Measurements from ENCODE around the gene KIF23.

KIF23 gene

GRCh38 chr15:69395460-69395859 is 18.7 kb upstream of the KIF23 start:
- DNase-seq: no peak

GRCh38 chr15:69395991-69396390 is 18.2 kb upstream of the KIF23 start:
- DNase-seq: no peak

DNA sequence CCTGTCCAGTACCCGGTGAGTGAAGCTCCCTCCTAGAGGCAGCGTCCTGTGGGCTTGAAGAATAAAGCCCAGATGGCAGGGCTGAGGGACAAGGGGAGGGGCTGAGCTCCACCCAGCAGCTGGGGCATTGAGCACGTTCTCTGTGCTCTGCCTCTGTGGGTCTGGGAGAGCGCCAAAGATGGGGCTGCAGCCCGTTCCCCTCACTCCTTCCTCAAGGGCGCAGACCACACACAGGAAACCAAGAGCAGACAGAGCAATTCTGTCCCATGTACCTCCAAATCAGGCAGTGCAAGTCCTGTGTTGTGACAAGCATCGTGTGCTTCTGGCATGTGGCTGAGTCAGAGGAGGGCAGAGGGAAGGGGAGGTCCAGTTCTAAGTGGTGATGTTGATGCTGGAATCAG is 15.7 kb upstream of the KIF23 start:
- DNase-seq: no peak

- peak; percentile 40 for DNase-seq
These were observed 13.3 kb upstream of the KIF23 start for GRCh38 chr15:69400850-69401249.

GRCh38 chr15:69402816-69403215 is 11.3 kb upstream of the KIF23 start:
- no peak for DNase-seq

DNA sequence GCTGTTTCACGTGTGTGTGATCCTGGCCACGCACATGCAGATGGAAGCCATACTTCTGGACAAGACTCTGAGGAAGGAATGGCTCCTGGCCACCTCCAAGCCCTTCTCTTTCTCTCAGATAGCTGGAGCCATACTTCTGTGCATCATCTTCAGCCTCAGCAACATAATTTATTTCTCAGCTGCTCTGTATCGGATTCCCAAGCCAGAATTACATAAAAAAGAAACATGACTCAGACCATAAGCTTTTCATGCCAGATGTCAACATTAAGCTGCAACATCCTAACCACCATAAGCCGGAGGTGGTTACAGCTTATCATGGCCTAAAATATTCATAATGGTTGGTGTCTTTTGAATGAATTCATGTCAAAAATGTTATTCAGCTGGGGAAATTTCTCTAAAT is 10.6 kb upstream of the KIF23 start:
- no peak for DNase-seq

DNA sequence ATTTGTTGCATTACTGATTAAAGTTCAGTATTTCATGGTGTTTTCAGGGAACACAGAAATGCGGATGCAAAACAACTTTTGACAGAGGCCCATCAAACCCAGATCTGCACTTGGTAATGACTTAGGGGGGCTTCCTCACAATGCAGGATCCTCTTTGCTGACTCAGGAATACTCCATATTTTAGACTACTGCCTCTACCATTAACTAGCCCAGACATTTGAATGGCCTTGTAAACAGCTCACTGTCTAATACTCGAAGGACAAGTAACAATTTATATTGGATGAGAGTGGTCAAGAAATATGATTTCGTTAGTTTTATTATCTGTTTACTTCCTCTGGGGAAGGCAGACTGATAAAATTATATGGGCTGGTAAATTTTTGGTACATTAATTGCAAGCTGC is 9.0 kb upstream of the KIF23 start:
- DNase-seq: no peak

DNA sequence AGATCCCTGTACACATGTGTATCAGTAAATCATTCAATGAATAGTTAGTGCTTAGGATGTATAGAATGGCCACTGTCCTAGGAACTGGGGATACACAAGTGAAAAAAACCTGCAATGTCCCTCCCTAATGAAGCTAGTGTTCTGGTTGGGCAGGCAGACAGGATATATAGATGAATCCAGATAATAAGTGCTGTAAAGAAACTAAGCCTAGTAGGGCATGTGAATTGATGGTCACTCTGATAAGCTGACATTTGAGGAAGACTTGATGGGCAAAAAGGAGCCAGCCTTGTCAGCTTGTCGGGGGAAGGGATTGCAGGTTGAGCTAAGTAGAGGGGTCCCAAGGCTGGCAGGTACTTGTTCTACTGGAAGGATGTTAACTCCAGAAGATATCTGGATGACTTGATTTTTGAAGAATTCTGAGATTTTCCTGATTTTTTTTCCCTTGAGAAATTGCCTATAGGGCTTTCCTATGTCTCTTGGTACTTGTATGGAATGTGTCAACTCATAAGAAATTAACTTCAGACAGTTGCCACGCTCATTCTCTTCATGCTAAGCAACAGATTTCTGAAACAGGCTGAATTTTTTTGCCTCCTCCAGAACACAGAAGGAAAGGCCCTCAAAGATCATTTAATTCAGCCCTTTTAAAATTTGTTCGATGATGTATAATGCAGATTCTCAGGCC is 6.3 kb upstream of the KIF23 start:
- DNase-seq: no peak

DNA sequence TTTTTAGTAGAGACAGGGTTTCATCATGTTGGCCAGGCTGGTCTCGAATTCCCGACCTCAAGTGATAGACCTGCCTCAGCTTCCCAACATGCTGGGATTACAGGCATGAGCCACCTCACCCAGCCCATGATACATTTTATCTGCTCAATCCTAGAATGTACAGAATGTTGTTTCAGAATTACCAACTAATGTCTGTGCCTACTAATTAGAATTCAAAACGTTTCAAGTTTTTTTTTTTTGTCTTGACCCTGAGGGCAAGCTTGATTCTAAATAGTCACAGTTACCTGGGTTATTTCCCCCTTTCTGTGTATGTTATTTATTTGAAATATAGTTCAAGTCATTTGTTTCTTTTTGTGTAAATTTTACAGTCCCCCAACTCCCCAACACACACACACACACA is 5.3 kb upstream of the KIF23 start:
- DNase-seq: no peak

GRCh38 chr15:69410248-69410874 is 3.8 kb upstream of the KIF23 start:
- DNase-seq: no peak

DNA sequence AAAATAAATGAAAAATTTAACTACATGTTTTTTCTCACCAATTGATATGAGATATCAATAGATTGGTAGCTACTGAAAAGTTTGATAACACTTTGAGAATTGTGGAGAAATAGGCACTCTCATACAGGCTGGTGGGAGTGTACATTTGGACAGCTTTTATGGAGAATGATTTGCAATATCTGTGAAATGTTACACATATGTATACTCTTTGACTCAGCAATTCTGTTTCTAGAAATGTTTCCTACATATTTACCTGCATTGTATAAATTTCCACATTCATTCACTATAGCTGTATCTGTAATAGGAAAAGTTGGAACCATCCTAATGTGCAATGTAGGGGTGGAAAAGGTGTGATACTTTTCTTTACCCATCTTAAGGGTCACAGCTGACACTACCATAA is 1.9 kb upstream of the KIF23 start:
- no peak for DNase-seq

DNA sequence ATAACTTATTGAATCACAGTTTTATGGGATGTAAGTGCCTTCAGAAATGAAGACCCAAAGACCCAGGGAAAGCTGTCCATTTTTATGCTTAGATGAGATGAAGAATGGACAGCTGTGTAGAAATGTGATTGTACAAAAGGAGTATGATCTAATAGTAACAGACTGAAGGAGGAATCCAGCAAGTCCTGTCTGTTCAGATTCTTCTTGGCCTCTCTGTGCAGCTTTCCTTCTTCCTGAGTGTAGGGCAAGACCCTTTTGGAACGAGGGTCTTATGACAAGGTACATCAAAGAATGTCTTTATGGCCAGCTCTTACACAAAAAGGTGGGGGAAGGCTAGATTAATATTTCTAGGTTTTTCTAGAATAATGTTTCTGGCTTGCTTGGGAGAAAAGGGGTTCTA is 1.4 kb upstream of the KIF23 start:
- no peak for DNase-seq

- DNase-seq: no peak
These were observed 585 bp downstream of the KIF23 start for GRCh38 chr15:69414701-69415167.

- DNase-seq: no peak
These were observed 1.2 kb downstream of the KIF23 start for GRCh38 chr15:69415381-69415780.

- DNase-seq: no peak
These were observed 3.4 kb downstream of the KIF23 start for GRCh38 chr15:69417581-69417980.

DNA sequence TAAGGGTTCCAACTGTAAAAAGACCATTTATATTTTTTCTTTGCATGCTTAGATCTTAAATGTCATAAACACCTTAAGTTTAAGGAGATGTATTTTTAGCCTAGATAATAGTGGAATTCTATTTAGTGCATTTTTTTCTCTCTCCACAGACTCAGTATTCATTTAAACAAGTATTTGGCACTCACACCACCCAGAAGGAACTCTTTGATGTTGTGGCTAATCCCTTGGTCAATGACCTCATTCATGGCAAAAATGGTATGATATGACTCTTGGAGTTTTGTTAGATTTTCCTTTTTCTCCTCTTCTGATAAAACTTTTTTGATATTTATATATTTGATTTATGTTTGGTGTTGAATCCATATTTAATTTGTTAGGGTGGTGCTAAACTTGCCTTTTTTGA is 7.3 kb downstream of the KIF23 start:
- no peak for DNase-seq

DNA sequence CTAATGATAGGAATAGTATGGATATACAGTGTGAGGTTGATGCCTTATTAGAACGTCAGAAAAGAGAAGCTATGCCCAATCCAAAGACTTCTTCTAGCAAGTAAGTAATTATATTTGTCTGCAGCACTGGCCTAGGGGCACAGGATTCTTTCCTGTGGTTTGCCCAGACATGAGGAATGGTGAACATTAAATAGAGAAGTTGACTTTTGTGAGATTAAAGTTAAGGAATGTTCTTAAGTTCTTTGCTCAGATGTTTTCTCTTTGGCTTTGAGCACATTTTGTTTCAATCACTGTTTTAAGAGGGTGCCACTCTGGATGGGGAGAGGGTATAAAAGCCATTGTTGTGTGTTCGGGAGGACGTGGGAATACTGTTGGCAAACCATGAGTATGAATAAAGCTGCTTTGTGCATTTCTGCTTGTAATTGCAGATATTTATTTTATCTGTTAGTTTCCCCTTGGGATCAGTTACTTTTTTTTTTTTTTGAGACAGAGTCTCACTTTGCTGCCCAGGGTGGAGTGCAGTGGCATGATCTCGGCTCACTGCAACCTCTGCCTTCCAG is 8.3 kb downstream of the KIF23 start:
- DNase-seq: no peak

GRCh38 chr15:69424001-69424400 is 9.9 kb downstream of the KIF23 start:
- DNase-seq: no peak

DNA sequence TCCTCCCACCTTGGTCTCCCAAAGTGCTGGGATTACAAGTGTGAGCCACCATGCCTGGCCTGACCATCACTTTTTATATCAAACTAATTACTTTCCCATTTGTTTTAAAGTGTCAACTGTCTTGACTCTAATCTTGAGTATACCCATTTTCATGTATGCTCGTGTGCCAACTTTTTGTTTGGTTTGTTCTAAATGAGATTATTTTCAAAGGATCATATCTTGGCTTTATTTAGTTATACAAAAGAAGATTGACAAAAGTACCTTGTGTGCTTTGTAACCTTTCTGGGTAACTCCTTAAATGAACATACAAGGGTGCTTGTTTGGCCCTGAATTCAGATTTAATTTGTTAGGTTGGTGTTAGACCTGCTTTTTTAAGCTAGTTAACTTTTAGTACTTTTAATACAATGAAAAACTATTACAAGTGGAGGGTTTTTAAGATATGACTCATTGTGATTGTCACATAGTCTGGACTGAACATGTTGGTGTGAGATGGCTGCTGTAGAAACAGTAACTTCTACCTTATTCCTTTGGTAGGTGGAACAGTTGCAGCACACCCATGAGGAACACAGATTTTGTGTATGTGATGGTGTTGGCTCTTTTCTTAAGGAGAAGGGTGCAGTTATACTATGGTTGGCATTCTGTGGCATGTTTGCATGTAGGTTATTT is 10.7 kb downstream of the KIF23 start:
- DNase-seq: no peak

GRCh38 chr15:69433831-69434230 is 19.7 kb downstream of the KIF23 start:
- DNase-seq: no peak

- no peak for DNase-seq
These were observed 20.1 kb downstream of the KIF23 start for GRCh38 chr15:69434238-69434637.

GRCh38 chr15:69434679-69435078 is 20.5 kb downstream of the KIF23 start:
- DNase-seq: no peak

- no peak for DNase-seq
These were observed 21.8 kb downstream of the KIF23 start for GRCh38 chr15:69435985-69436384.

- no peak for DNase-seq
These were observed 22.8 kb downstream of the KIF23 start for GRCh38 chr15:69436951-69437350.

Data from activated naive CD4-positive, alpha-beta T cell treated with anti-CD3 and anti-CD28 coated beads, Interleukin-2, amount 50 U/mL, for 16 hours (primary cell).